Mucosa of descending colon (tissue), 3 donors: ENCODE data around the gene SYNE3. TPM values are rescaled to one million over a fixed set of nuclear protein-coding genes. Genes with fewer than 3 reads are reported as not detected.

ENCODE experiments used
- ATAC-seq: fragments of 200-7000 bp; cut with Tn5 transposase; one replicate; pipeline ENCODE4 v1.9.1; 2020; ENCODE audit warnings: mild to moderate bottlenecking, moderate library complexity
- DNase-seq, 3 donors: peaks; one replicate each; pipeline ENCODE4 v3.0.0-alpha.2; 2020
- H3K36me3 ChIP-seq: fragments of 200-600 bp; one replicate; pipeline ENCODE4 v1.8.0; 2021; ENCODE audit warnings: low read depth, mild to moderate bottlenecking
- H3K4me1 ChIP-seq: fragments of 200-600 bp; one replicate; pipeline ENCODE4 v1.8.0; 2021; ENCODE audit warnings: low read depth, mild to moderate bottlenecking
- H3K4me3 ChIP-seq: fragments of 200-600 bp; one replicate; pipeline ENCODE4 v1.8.0; 2021; ENCODE audit warnings: mild to moderate bottlenecking
- H3K9me3 ChIP-seq: fragments of 200-600 bp; one replicate; pipeline ENCODE4 v1.8.0; 2021; ENCODE audit warnings: mild to moderate bottlenecking
- intact Hi-C, 2 donors: fragments of 100-400 bp; cut with DNase I in 1 of 2; cut with micrococcal nuclease in 1 of 2; formaldehyde crosslinking; loops; one replicate each; pipeline versions ENCODE4 v1.11.0 to v1.11.1; 2022; cut with DNase I, micrococcal nuclease
- total RNA-seq, 3 donors: library from RNA; stranded (reverse); fragmentation: NEBNext Ultra II Directional in 2 of 3; extraction: Animal tissue kit (Norgen Biotek cat#: 25700) in 2 of 3; gene quantifications; one replicate each; pipeline versions ENCODE4 v1.2.1 to v1.2.4, GENCODE V29; 2021 to 2023
- TF ChIP-seq, protein P1 (sequence below): fragments of 200-600 bp; IDR thresholded peaks from one replicate; pipeline ENCODE4 v1.8.0; 2022; ENCODE audit warnings: antibody characterized with exemption, mild to moderate bottlenecking
- donor health status: DM: no; HTN: no; CAD: no; lungs with moderate emphysema.
- donor health status: DM: no; HTN: no; CAD: no.
- donor health status: DM: no; HTN: yes; CAD: no.

Gene SYNE3
- total RNA-seq, 3 donors from 2014 or later = 13.8 to 16.4 (median 13.9) TPM

GRCh38 chr14:95509495-95509894 is 7.0 kb downstream of the SYNE3 start:
- H3K4me1 ChIP-seq = peaks cover 3% of the 10 kb centered on the region
- intact Hi-C loops = no loop called here
- no peak overlapping the region for H3K4me3 ChIP-seq
- TF ChIP-seq, protein P1, sequence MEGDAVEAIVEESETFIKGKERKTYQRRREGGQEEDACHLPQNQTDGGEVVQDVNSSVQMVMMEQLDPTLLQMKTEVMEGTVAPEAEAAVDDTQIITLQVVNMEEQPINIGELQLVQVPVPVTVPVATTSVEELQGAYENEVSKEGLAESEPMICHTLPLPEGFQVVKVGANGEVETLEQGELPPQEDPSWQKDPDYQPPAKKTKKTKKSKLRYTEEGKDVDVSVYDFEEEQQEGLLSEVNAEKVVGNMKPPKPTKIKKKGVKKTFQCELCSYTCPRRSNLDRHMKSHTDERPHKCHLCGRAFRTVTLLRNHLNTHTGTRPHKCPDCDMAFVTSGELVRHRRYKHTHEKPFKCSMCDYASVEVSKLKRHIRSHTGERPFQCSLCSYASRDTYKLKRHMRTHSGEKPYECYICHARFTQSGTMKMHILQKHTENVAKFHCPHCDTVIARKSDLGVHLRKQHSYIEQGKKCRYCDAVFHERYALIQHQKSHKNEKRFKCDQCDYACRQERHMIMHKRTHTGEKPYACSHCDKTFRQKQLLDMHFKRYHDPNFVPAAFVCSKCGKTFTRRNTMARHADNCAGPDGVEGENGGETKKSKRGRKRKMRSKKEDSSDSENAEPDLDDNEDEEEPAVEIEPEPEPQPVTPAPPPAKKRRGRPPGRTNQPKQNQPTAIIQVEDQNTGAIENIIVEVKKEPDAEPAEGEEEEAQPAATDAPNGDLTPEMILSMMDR = no peak
- ATAC-seq = no peak
- H3K9me3 ChIP-seq = no peaks in the 10 kb centered on the region
- DNase-seq = no peak
- H3K36me3 ChIP-seq = no peaks in the 10 kb centered on the region

DNA sequence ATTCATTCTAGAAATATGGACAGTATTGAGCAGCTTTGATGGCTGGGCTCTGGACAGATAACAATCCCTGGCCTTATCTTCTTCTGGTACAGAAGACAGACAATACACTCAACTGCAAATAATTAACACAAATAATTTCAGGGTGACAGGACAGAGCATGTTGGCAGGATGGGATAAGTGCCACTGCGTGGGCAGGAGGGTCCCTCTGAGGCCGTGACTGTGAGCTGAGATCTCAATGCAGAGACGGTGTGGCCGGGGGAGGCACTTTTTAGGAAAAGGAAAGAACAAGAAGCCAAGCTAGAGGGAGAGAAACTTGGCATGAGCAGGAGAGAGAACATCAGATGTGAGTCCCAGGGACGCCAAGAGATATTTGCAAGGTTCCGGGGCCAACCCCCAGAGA is 8.1 kb downstream of the SYNE3 start:
- intact Hi-C loops = no loop called here
- TF ChIP-seq, protein P1 = no peak
- no peaks in the 10 kb centered on the region for H3K36me3 ChIP-seq
- no peak overlapping the region for H3K4me3 ChIP-seq
- ATAC-seq (no peak), DNase-seq (no peak)
- peaks cover 3% of the 10 kb centered on the region for H3K4me1 ChIP-seq
- H3K9me3 ChIP-seq = no peaks in the 10 kb centered on the region

DNA sequence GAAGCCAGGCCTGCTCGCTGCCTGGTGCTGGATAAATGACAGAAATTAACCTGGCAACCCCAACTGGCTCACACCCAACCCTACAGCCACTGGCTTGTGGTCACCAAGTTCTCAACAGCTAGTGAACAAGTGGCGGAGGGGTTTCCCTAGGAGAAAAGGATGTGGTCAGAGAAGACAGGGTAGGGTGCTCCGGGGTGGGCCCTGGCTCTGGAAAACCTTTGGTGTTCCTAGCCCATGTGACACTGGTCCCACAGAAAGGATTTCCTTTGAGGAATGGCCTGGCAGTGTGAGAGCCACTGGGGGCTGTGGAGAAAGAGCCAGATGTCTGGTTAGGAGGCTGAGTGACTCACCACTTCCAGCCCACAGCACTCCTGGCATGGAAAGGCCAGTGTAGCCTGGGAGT is 8.7 kb downstream of the SYNE3 start:
- peak; percentile 35 for ATAC-seq
- Histone ChIP-seq H3K9me3 (no peaks in the 10 kb centered on the region), H3K4me1 (peaks cover 6% of the 10 kb centered on the region), H3K4me3 (no peak overlapping the region), H3K36me3 (no peaks in the 10 kb centered on the region)
- intact Hi-C loops = no loop called here
- TF ChIP-seq, protein P1 = no peak
- DNase-seq = no peak

DNA sequence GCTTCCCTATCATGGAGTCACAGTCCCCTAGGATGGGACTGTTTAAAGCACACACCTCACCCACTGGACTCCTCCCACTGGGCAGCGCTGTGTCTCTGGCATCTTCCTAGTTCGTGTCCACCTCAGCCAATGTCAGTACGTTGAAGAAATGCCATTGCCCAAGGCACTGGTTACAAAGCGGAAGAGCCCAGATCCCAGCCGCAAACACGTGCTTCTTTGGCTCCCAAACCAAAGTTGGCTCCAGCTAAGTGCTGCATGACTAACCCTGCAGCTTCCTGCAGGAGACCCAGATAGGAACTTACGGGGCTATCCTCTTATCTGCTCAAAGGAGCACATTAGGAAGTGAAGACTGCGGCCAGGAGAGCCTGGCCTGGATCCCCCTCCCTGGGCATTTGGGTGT is 9.3 kb downstream of the SYNE3 start:
- Histone ChIP-seq H3K9me3 (no peaks in the 10 kb centered on the region), H3K4me1 (peaks cover 6% of the 10 kb centered on the region), H3K36me3 (no peaks in the 10 kb centered on the region), H3K4me3 (no peak overlapping the region)
- DNase-seq = peak in 1 of 3 donors; percentile 50
- peak; percentile 55 for ATAC-seq
- intact Hi-C loops = no loop called here
- TF ChIP-seq, protein P1 = no peak

DNA sequence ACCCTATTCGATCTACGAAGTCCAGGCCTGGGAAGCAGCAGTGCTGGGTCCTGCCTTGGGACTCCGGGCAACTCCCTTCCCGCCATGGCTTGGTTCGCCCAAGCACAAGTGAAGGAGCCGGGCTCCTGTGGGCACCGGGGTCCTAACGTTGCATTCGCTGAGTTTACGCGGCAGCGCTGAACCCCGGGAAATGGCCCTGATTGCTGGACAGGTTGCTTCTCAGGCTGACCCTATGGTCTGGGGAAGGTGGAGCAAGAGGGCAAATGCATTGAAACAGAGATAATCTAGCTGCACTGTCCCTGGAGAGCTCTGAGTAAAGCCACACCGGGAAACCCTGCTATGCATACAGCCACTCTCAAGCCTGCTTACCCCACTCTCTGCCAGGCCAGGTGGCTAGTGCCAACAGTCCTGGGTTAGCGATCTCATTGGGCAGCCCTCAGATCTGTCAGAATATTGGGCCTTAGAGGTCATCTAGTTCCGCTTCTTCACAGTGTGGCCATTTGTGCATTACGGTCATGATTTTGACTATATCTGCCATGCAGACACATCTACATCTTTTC is 11.3 kb downstream of the SYNE3 start:
- intact Hi-C loops = no loop called here
- no peak for ATAC-seq

More for the DNA sequence above, 11.3 kb downstream of the SYNE3 start:
- peak in 1 of 3 donors; percentile 46 for DNase-seq
- TF ChIP-seq, protein P1 = no peak
- H3K4me3 ChIP-seq = no peak overlapping the region
- peaks cover 10% of the 10 kb centered on the region for H3K4me1 ChIP-seq
- H3K9me3 ChIP-seq = no peaks in the 10 kb centered on the region
- H3K36me3 ChIP-seq = no peaks in the 10 kb centered on the region
